Astrocyte of the spinal cord (primary cell): ENCODE measurements around the gene HSPA4L.

ENCODE experiments used
- DNase-seq: peaks from one replicate; pipeline ENCODE4 v3.0.0; 2011; ENCODE audit warnings: low read depth, low spot score
- H3K4me3 ChIP-seq: 2 replicates; pipeline ENCODE4 v1.5.1; 2011; ENCODE audit warnings: low read depth, mild to moderate bottlenecking, low read length, moderate library complexity
- CTCF ChIP-seq: IDR thresholded peaks from 2 replicates; pipeline ENCODE4 v1.5.1; 2012; ENCODE audit warnings: low read depth, mild to moderate bottlenecking, low read length, inconsistent platforms
- in situ Hi-C: cut with HindIII; loops from 2 replicates; pipeline ENCODE4 v1.10.0; 2017; ENCODE audit warnings: low sequenced_read_pairs

HSPA4L gene

DNA sequence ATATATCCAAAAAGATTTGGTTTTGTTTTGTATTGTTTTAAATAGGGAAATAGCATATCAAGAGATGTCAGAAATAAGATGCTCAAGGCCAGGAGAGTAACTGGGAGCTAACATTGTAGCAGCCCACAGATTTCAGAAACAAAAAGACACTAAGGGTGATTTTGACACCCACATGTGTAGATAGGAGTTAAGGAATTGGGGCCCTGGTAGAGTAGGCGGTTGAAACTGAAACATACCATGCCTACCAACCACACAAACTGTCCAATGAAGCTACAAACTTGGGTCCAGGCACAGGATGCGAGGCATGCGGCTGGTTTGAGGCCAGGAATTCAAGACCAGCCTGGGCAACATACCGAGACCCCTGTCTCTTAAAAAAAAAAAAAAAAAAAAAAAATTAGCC, 6.3 kb upstream of the HSPA4L start:
- TF ChIP-seq CTCF = no peak
- no peak for DNase-seq
- no peak overlapping the region for H3K4me3 ChIP-seq
- in situ Hi-C loops = no loop called here

GRCh38 chr4:127776620-127777019, 5.5 kb upstream of the HSPA4L start:
- in situ Hi-C loops = no loop called here
- no peak for TF ChIP-seq CTCF
- no peak overlapping the region for H3K4me3 ChIP-seq
- DNase-seq = no peak

DNA sequence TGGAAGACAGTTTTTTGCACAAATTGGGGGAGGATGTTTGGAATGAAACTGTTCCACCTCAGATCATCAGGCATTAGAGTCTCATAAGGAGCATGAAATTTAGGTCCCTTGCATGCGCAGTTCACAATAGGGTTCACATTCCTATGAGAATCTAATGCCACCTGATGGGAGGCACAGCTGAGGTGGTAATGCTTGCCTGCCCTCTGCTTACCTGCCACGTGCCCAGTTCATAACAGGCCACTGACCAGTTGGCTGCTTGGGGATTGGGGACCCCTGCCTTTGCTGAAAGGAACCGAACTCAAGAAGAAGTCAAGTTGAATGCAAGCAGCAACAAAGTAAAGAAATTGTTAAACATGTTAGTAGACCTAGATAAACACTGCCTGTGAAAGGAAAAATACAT, 4.6 kb upstream of the HSPA4L start:
- DNase-seq = no peak
- no peak overlapping the region for H3K4me3 ChIP-seq
- in situ Hi-C loops = no loop called here
- no peak for TF ChIP-seq CTCF

DNA sequence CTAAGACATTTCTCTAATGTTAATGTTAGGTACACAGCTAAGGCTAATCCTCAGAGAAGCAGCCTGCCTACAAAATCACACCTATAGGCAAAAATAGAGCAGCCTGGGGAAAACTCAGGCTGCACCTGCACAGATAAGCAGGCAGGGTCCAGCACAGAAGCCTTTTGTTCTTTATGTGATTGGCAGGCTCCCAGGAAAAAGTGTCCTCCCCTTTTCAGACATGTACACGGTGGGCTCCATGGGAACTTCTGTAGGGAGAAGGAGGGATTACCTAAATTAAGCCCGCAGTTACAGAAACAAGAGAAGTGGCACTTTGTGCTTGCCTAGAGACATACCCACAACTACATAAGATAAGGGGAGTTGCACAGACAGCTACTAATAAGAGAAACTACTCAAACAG, 4.0 kb upstream of the HSPA4L start:
- in situ Hi-C loops = no loop called here
- no peak for TF ChIP-seq CTCF

DNA sequence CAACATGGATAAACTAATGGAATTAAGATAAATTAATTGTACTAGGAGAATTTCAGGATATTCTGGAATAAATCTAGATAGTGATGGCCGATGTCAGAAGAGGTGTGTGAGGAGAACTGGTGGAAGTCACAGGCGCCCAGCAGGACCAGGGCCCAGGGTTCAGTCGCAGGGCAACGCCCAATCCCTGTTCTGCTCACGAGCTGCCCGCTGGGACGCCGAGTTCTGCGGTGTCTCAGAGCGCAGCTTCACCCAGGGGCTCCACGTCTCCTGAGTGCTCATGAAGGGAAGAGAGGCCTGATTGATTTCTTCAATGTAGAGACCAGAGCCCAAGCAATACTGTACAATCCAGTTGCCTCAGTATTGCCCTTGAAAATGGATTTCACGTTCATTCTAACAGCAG, 1.5 kb upstream of the HSPA4L start:
- H3K4me3 ChIP-seq = no peak overlapping the region
- no peak for TF ChIP-seq CTCF
- no peak for DNase-seq
- in situ Hi-C loops = no loop called here

More for the DNA sequence above, 4.0 kb upstream of the HSPA4L start:
- H3K4me3 ChIP-seq = no peak overlapping the region
- DNase-seq = no peak

DNA sequence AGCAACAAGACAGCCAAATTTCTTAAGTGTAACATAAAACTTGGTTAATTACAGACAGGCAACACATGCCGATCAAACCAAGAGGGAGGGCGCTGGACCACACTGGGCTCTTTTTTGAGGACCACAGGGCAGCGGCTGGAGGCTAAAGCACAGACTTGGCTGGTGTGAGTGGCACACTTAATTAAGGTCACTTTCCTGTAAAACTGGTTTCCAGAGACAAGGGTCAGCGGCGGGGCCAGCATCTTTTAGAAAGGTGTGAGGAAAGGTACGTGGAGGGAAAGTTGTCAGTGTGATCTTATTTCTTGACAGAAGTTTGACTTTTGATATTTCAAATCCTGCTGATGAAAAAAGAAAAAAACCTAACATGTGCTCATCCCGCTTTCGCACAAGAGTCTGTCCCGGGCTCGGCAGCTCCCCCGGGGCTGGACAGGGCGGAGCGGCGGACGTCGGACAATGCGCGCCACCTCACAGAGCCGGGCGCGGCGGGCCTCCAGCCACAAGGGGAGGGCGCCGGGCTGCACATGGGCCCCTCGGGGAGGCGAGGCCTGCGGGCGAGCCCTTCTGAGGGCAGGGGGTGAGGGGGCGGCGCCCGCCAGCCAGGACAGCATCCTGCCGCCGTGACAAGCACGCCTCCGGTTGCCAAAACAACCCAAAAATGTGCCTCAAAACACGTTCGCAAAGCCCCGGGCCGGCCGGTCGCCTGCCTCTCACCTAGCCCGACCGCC, 660 bp upstream of the HSPA4L start:
- no peak for TF ChIP-seq CTCF
- in situ Hi-C loops = no loop called here
- peak; percentile 57 for DNase-seq

GRCh38 chr4:127782025-127782274, 172 bp upstream of the HSPA4L start:
- peak; percentile 85 for DNase-seq
- no peak for TF ChIP-seq CTCF
- peak overlapping the region; percentile 88 for H3K4me3 ChIP-seq
- in situ Hi-C loops = no loop called here

More for the DNA sequence above, 660 bp upstream of the HSPA4L start:
- H3K4me3 ChIP-seq = peak overlapping the region; percentile 88
